Retinal pigment epithelial cell (primary cell): Measurements from ENCODE around the gene FOXP1.

Experiments used
- DNase-seq: peaks from one replicate; pipeline ENCODE4 v3.0.0-alpha.2; 2010; ENCODE audit warnings: low read depth
- H3K4me3 ChIP-seq: 2 replicates; pipeline ENCODE4 v1.5.1; 2011; ENCODE audit warnings: mild to moderate bottlenecking, low read length, control low read depth, moderate library complexity
- TF ChIP-seq, protein P1 (sequence below): conservative IDR thresholded peaks from 2 replicates; pipeline ENCODE4 v1.5.1; 2011; ENCODE audit warnings: low read depth, low read length, control low read depth, inconsistent platforms

FOXP1 gene

DNA sequence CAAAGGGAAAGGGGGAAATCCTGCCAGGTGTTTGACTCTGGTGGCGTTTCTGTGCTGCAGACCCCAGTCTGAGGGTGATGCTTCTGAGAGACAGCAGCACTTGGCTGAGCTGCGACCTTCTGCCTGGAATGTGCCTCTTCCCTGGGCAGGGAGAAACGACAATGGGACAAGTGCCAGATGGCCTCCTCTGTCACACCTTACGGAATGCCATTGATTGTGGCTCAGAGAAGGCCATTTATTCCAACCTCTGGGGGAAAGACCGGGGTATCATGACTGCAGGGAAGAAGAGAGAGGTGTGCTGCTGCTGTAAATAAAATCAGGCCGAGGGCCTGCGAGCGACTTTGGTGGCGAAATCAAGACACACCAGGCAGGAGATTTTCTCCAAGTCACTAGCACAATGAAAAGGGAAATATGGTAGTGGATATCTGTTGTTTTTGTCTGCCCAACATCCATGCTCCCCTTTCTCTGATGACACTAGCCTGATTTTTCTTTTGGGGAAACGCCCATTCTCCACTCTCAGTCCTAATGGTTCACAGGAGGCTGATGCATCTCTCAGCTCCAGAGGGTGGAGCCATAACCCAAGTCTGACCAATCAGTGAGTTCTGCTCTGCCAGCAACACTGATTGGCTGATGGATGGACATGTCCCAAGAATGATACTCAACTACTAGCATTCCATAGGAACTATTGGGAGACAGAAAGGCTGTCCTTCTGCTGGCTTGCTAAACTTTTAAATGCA lies 336.1 kb downstream of the FOXP1 start:
- no peak overlapping the region for H3K4me3 ChIP-seq
- no peak for DNase-seq
- TF ChIP-seq, protein P1, sequence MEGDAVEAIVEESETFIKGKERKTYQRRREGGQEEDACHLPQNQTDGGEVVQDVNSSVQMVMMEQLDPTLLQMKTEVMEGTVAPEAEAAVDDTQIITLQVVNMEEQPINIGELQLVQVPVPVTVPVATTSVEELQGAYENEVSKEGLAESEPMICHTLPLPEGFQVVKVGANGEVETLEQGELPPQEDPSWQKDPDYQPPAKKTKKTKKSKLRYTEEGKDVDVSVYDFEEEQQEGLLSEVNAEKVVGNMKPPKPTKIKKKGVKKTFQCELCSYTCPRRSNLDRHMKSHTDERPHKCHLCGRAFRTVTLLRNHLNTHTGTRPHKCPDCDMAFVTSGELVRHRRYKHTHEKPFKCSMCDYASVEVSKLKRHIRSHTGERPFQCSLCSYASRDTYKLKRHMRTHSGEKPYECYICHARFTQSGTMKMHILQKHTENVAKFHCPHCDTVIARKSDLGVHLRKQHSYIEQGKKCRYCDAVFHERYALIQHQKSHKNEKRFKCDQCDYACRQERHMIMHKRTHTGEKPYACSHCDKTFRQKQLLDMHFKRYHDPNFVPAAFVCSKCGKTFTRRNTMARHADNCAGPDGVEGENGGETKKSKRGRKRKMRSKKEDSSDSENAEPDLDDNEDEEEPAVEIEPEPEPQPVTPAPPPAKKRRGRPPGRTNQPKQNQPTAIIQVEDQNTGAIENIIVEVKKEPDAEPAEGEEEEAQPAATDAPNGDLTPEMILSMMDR, result no peak

DNA sequence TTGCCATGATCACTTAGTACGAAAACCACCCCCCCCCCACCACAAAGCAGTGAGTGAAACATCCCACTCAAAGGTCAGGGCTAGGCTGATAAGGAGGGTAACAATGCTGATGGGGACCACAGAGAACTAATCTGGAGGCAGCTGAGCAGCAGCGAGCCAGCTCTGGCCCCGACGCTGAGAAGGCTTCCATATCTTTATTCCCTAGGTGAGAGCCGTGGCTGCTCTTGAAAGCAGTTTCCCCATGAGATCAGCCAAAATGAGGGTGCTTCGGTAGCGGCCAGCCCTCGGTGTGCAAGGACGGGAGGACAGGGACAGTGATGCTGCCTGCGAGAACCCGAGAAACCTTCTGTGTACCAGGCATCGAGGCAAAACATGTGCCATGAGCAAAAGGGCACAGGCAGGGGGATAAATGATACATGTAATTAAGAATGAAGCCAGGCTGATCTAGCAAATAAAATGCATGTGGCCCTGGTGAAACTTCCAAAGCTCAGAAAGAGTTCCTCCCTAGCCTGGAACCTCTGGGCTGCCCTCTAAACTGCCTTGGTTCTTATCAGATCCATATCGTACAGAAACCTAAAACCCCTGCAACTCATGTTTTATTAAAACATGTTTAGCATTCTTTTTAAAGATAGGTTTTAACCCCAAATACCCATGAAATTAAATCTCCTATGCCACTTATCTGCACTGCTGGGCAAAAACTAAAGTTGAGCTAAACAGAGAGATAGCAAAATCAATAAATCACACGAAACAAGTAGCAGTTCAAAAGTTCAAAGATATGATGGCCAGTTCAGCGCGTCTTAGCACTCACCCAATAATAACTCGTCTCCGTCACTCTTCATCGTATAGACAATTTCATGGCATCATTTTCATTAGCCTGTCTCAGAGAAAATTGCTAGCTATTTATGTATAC lies 337.3 kb downstream of the FOXP1 start:
- no peak for DNase-seq
- no peak overlapping the region for H3K4me3 ChIP-seq
- TF ChIP-seq, protein P1, result no peak

DNA sequence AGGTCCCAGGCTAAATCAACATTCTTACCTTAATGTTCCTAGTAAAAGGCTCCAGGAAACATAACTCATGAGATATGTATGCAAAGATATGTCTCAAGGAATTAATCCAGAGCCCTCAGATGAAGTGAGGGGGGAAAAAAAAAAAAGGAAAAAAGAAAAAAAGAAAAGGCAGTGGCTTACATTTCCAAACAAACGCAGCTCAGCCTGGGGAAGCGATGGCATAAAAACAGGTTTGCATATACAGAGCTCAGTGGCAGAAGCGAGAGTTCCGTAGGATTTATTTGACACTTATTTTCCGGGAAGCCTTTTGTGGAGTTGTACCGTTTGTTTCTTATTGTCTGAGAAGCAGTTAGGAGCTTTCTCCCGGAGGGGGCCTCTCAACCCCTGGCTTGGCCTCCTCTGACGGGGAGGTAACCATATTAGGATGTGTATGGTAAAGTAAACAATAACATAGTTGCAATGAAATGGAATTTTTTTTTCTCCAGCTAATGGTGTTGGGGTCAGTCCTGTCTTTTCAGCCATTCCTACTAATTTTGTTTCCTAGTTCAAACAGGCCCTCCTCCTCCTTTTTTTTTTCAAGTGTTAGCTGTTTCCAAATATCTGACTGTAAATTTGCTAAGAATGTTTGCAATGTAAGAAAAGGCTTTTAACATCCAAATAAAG lies 338.6 kb downstream of the FOXP1 start:
- TF ChIP-seq, protein P1, result no peak
- DNase-seq, result no peak
- no peak overlapping the region for H3K4me3 ChIP-seq

DNA sequence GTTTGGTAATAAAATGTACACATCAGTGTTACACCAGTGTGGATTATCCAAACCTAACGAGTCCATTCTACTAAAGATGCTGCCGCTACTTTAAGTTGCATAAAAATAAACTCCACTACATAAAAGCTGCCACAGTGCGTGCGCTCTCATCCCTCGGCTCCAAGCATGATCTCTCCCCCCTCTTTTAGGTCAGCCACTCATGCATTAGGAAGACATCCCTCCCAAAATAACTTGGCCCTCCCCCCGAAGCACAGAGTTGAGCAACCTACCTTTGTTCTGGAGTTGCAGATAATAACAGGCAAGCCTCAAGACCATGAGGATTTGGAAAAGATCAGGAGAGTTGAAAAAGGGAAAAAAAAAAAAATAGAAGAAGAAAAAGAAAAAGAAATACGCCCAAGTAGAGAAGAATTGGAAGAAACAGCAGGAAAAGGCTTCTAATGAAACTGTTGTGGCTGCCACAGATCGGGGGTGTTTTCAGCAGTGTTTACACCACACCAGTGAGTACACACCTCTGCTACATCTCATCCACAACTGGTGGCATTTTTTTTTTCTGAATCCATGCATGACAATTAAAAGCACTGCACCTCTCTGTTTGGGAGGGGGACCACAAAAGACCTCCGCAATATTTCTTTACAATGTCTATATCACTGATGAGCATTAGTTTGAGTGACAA lies 339.2 kb downstream of the FOXP1 start:
- no peak overlapping the region for H3K4me3 ChIP-seq
- no peak for DNase-seq

DNA sequence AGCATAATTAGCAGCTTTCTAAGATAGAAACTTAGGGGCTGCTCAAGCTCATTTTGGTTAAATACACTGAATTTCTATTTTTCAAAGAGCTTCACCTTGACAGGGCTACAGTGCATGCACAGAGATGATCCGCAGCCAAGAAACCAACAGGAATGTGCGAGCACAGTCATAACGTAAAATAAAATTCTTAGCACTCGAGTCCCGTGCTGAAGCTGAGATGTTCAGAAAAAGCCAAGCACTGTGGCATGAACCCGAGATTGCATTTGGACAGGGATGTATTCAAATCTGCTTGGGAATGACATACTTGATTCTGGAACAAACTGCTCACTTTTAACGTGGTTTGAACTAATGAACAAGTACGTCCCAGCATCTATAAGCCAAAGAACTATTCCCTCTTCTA lies 340.3 kb downstream of the FOXP1 start:
- TF ChIP-seq, protein P1, result no peak
- H3K4me3 ChIP-seq, result no peak overlapping the region
- no peak for DNase-seq

More for the DNA sequence above, 339.2 kb downstream of the FOXP1 start:
- TF ChIP-seq, protein P1, result no peak

DNA sequence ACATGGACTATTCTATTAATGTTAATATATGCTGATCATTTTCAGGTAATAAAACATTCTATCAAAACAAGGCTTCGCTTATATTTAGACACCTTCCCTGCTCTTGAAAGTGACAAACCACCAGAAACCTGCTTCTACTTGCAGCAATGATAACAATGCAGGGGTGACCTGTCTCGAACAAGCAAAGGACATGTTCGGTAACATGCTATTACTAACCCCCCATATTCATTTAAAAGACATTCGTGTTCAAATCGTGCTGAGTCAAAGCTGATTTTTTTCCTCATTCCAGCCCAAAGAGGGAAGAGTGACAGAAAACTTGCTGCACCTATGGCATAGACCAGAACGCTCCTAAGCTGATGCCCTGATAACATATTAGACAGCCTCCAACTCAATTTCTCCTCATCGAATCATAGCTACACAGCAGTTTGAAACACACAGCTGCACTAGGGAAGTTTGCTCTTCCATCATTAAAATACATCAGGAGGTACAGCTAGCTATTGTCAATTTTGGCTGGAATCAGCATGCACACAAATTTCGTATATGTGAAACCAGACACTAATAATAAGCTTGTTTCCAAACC lies 341.5 kb downstream of the FOXP1 start:
- TF ChIP-seq, protein P1, result no peak
- no peak overlapping the region for H3K4me3 ChIP-seq

More for the DNA sequence above, 341.5 kb downstream of the FOXP1 start:
- no peak for DNase-seq
